ENCODE measurements around the gene IL13. TPM values are rescaled to one million over a fixed set of nuclear protein-coding genes. Genes with fewer than 3 reads are reported as not detected.

The IL13 gene
- total RNA-seq, 1 experiment from 2014 or later = not detected

DNA sequence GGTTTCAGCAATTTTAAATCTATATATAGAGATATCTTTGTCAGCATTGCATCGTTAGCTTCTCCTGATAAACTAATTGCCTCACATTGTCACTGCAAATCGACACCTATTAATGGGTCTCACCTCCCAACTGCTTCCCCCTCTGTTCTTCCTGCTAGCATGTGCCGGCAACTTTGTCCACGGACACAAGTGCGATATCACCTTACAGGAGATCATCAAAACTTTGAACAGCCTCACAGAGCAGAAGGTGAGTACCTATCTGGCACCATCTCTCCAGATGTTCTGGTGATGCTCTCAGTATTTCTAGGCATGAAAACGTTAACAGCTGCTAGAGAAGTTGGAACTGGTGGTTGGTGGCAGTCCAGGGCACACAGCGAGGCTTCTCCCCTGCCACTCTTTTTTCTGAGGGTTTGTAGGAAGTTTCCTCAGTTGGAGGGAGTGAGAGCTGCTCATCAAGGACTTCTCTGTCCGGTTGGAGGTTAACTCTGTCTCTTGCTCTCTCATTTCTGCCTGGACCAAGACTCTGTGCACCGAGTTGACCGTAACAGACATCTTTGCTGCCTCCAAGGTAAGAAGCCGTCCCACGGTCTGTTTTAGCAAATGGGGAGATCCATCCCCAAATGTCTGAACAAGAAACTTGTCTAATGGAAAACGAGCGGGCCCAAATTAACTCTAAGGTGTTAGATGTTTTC is 16.1 kb downstream of the IL13 start, which contains the start of gene IL4:
IL4 (plus strand) TSS at position 51 of the 692 bp plus-strand sequence; CDS start at position 113, 62 bp downstream.
- TF ChIP-seq, protein P1, sequence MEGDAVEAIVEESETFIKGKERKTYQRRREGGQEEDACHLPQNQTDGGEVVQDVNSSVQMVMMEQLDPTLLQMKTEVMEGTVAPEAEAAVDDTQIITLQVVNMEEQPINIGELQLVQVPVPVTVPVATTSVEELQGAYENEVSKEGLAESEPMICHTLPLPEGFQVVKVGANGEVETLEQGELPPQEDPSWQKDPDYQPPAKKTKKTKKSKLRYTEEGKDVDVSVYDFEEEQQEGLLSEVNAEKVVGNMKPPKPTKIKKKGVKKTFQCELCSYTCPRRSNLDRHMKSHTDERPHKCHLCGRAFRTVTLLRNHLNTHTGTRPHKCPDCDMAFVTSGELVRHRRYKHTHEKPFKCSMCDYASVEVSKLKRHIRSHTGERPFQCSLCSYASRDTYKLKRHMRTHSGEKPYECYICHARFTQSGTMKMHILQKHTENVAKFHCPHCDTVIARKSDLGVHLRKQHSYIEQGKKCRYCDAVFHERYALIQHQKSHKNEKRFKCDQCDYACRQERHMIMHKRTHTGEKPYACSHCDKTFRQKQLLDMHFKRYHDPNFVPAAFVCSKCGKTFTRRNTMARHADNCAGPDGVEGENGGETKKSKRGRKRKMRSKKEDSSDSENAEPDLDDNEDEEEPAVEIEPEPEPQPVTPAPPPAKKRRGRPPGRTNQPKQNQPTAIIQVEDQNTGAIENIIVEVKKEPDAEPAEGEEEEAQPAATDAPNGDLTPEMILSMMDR (conservative IDR thresholded peaks at IDR 0.05) = no peak
- H3K4me1 ChIP-seq (ENCODE audit: insufficient read depth, low read length) = no peaks in the 10 kb centered on the region
- no peak within 1 kb of the TSS for H3K4me2 ChIP-seq (ENCODE audit: insufficient read depth, insufficient read length, low read length)
- H2AFZ ChIP-seq (ENCODE audit: low read length) = no peak within 1 kb of the TSS
- H3T11ph ChIP-seq (ENCODE audit: low read length) = no peak within 1 kb of the TSS
- Mint-ChIP-seq H3K36me3 (ENCODE audit: insufficient read depth in 1 of 3, low read depth in 3 of 3) (peaks cover 0 to 7% (median 0%) of the 10 kb centered on the region in 3 experiments; a peak in 3 of 7 replicates), H3K4me1 (peaks cover 13% of the 10 kb centered on the region in 2 experiments), H3K4me3 (no peak within 1 kb of the TSS), H3K27ac (peak within 1 kb of the TSS in 1 of 3 experiments; percentile 84; a peak in 1 of 7 replicates), H3K9me3 (peaks cover 0 to 7% of the 10 kb centered on the region in 2 experiments; a peak in 3 of 5 replicates), H3K27me3 (ENCODE audit: low read depth) (no peaks in the 10 kb centered on the region; the same call in 1 of the 2 replicates)
- H3K18ac ChIP-seq (ENCODE audit: insufficient read length, low read depth, low read length) = no peak within 1 kb of the TSS
- no peak for DNase-seq
- H4K91ac ChIP-seq (ENCODE audit: insufficient read length, low read depth, low read length) = no peak within 1 kb of the TSS
- H3K79me1 ChIP-seq (ENCODE audit: insufficient read depth, low read depth, low read length, poor library complexity, severe bottlenecking) = no peaks in the 10 kb centered on the region
- H2BK20ac ChIP-seq (ENCODE audit: low read depth, low read length, poor library complexity, severe bottlenecking) = no peak within 1 kb of the TSS
- H3K27me3 ChIP-seq (ENCODE audit: insufficient read depth, low read length) = no peaks in the 10 kb centered on the region
- no CpG with 5 or more reads among the region's 14 CpGs for WGBS (ENCODE audit: extremely low coverage, insufficient read length, low lambda C conversion rate)
- H3K23me2 ChIP-seq (ENCODE audit: insufficient read length, low read depth, low read length, poor library complexity, severe bottlenecking) = no peaks in the 10 kb centered on the region
- H2BK15ac ChIP-seq (ENCODE audit: low read depth, low read length) = no peak within 1 kb of the TSS
- no peaks in the 10 kb centered on the region for H3K9me3 ChIP-seq (ENCODE audit: control insufficient read depth, low read depth, low read length)
- no peak within 1 kb of the TSS for H2BK12ac ChIP-seq (ENCODE audit: insufficient read length, low read depth, low read length)
- H3K14ac ChIP-seq (ENCODE audit: insufficient read depth, low read length) = no peak within 1 kb of the TSS
- no peak within 1 kb of the TSS for H4K5ac ChIP-seq (ENCODE audit: insufficient read length, low read depth, low read length)
- no peak within 1 kb of the TSS for H3K23ac ChIP-seq (ENCODE audit: insufficient read length, low read depth, low read length)
- no peaks in the 10 kb centered on the region for H3K79me2 ChIP-seq (ENCODE audit: insufficient read depth, low read length)
- H3K9ac ChIP-seq (ENCODE audit: extremely low read depth, insufficient read length, low read length) = no peak within 1 kb of the TSS
- no peak within 1 kb of the TSS for H3K27ac ChIP-seq (ENCODE audit: insufficient read length, low read depth, low read length)
- H2AK5ac ChIP-seq (ENCODE audit: insufficient read length, low read length) = no peak within 1 kb of the TSS
- no peak within 1 kb of the TSS for H2BK120ac ChIP-seq (ENCODE audit: low read depth, low read length, poor library complexity, severe bottlenecking)
- peaks cover 3% of the 10 kb centered on the region for H4K20me1 ChIP-seq (ENCODE audit: control insufficient read depth, insufficient read depth, insufficient read length)
- no peak within 1 kb of the TSS for H3K56ac ChIP-seq (ENCODE audit: insufficient read length, low read depth, low read length)
- no peak within 1 kb of the TSS for H2BK5ac ChIP-seq (ENCODE audit: insufficient read length, low read length)
- no peak within 1 kb of the TSS for H3K4ac ChIP-seq (ENCODE audit: low read depth, low read length)
- H4K8ac ChIP-seq (replicated peaks; ENCODE audit: insufficient read length, low read depth, low read length) = no peak within 1 kb of the TSS

All from H9 (cell line).